Upper lobe of left lung (tissue), 4 donors: Measurements from ENCODE around the gene ZIC1.

Experiments used
- POLR2AphosphoS5 ChIP-seq, 2 donors: sonication (generic); formaldehyde crosslinking; IDR thresholded peaks; one replicate each; pipeline ENCODE4 v1.5.1; 2017; ENCODE audit warnings: antibody characterized with exemption in 2 of 2
- TF ChIP-seq, protein P1 (sequence below), 6 experiments: fragments of 450-650 bp in 4 of 6; fragments of 200-600 bp in 2 of 6; sonication (generic) in 2 of 6; IDR thresholded peaks; one replicate each; pipeline ENCODE4 v1.5.1; 2016 to 2019; ENCODE audit warnings: antibody characterized with exemption in 6 of 6

DNA sequence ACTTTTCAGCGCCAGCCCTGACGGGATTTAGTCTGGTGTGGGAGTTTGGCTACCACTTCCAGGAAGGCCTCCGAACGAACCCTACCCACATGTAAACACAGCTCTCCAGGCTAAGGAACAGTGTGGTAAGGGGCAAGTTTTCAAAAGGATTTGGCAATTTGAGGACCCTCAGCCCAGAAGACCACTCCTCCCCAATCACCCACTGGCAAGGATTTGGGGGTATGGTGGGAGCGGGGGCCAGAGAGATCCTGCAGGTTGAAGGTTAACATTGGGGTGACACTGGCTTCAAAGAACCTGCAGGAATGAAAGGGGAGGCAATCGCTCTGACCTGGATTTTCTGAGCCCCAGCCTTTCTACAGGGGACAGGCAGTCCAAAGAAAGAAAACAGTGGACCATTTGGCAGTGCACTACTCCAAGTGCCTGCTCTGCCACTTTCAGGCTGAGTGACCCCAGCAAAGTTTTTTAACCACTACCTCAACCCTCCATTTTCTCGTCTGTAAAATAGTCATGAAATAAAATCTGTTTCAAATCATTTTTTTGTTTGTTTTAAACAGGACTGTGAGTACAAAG lies 37.3 kb upstream of the ZIC1 start:
- TF ChIP-seq, protein P1, sequence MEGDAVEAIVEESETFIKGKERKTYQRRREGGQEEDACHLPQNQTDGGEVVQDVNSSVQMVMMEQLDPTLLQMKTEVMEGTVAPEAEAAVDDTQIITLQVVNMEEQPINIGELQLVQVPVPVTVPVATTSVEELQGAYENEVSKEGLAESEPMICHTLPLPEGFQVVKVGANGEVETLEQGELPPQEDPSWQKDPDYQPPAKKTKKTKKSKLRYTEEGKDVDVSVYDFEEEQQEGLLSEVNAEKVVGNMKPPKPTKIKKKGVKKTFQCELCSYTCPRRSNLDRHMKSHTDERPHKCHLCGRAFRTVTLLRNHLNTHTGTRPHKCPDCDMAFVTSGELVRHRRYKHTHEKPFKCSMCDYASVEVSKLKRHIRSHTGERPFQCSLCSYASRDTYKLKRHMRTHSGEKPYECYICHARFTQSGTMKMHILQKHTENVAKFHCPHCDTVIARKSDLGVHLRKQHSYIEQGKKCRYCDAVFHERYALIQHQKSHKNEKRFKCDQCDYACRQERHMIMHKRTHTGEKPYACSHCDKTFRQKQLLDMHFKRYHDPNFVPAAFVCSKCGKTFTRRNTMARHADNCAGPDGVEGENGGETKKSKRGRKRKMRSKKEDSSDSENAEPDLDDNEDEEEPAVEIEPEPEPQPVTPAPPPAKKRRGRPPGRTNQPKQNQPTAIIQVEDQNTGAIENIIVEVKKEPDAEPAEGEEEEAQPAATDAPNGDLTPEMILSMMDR (IDR thresholded peaks at IDR 0.05) = no peak
- no peak for TF ChIP-seq POLR2AphosphoS5 (IDR thresholded peaks at IDR 0.05)
